Measurements from ENCODE around the gene ATAT1.

ATAT1 gene

GRCh38 chr6:30676660-30677285 lies 50.1 kb downstream of the ATAT1 start:
- Histone ChIP-seq H3K36me3 (replicated peaks) (peaks cover 52% of the 10 kb centered on the region), H3K27me3 (replicated peaks) (no peaks in the 10 kb centered on the region), H3K27ac (no peak overlapping the region), H3K4me3 (ENCODE audit: low read depth, low read length) (no peak overlapping the region)
- in situ Hi-C loops (cut with HindIII; ENCODE audit: low pct_ligation_motif_present, low sequenced_read_pairs): no loop called here
- TF ChIP-seq, protein P1, sequence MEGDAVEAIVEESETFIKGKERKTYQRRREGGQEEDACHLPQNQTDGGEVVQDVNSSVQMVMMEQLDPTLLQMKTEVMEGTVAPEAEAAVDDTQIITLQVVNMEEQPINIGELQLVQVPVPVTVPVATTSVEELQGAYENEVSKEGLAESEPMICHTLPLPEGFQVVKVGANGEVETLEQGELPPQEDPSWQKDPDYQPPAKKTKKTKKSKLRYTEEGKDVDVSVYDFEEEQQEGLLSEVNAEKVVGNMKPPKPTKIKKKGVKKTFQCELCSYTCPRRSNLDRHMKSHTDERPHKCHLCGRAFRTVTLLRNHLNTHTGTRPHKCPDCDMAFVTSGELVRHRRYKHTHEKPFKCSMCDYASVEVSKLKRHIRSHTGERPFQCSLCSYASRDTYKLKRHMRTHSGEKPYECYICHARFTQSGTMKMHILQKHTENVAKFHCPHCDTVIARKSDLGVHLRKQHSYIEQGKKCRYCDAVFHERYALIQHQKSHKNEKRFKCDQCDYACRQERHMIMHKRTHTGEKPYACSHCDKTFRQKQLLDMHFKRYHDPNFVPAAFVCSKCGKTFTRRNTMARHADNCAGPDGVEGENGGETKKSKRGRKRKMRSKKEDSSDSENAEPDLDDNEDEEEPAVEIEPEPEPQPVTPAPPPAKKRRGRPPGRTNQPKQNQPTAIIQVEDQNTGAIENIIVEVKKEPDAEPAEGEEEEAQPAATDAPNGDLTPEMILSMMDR (IDR thresholded peaks at IDR 0.05; ENCODE audit: low read depth, low read length, missing control alignments): no peak
- no peak for DNase-seq

DNA sequence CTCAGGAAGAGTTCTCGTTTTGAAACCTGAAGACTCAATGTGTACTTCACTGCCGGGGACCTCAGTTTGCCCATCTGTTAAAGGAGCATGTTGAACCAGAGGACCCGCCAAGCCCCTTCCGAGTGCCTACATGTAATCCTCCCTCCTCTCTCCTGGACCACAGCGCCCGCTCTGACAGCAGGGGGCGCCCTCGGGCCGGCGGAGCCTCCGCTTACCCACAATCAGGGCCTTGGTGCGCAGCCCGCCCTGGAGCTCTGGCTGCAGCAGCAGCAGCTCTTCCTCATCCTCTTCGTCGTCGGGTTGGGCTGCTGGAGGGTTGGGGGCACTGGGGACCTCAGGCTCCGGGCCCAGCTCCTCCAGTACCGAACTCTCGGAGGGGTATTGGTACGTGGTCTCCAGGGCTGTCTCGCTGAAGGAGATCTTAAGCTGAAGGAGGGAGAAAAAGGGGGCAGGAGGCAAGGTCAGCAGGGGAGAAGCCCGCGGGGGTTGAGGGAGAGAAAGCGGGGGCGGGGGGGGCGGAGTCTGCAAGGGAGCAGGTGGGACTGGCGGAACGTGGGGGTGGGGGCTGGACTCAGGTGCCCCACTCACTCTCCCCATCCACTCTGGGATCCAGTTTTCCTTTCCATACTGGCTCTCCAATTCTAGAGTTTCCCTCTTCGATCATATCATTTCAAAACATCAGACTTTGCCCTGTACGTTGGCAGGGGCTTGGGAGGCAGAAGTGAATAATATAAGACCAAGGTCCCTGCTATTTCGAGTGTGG lies 52.5 kb downstream of the ATAT1 start:
- H3K36me3 ChIP-seq (replicated peaks): peaks cover 63% of the 10 kb centered on the region
- peak; percentile 69 for DNase-seq
- H3K27ac ChIP-seq: no peak overlapping the region
- TF ChIP-seq, protein P1 (IDR thresholded peaks at IDR 0.05; ENCODE audit: low read depth, low read length, missing control alignments): peak; percentile 98
- no peaks in the 10 kb centered on the region for H3K27me3 ChIP-seq (replicated peaks)
- peak overlapping the region; percentile 35 for H3K4me3 ChIP-seq (ENCODE audit: low read depth, low read length)
- in situ Hi-C loops (cut with HindIII; ENCODE audit: low pct_ligation_motif_present, low sequenced_read_pairs): no loop called here

- Histone ChIP-seq H3K27me3 (replicated peaks) (no peaks in the 10 kb centered on the region), H3K27ac (no peak overlapping the region), H3K4me3 (ENCODE audit: low read depth, low read length) (peak overlapping the region; percentile 26), H3K36me3 (replicated peaks) (peaks cover 63% of the 10 kb centered on the region)
- in situ Hi-C loops (cut with HindIII; ENCODE audit: low pct_ligation_motif_present, low sequenced_read_pairs): no loop called here
- TF ChIP-seq, protein P1 (IDR thresholded peaks at IDR 0.05; ENCODE audit: low read depth, low read length, missing control alignments): no peak
- no peak for DNase-seq
Measured at GRCh38 chr6:30679765-30680535, 53.3 kb downstream of the ATAT1 start.

DNA sequence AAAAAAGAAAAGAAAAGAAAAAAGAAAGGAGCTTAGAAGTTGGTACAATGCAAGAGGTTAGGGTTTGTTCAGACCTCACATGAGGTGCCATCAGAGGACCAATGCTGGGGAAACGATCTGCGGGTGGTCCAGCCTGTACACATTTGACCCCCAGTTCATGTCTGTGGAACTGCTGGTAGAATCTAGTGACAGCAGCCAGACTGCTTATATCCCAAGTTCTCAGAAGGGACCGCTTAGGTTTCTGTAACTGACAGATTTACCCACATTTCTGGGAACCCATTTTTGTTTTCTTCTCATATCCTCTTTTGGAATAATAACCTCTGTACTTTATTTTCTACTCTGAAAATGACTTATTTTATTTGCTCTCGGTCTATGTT lies 55.1 kb downstream of the ATAT1 start:
- DNase-seq: no peak
- in situ Hi-C loops (cut with HindIII; ENCODE audit: low pct_ligation_motif_present, low sequenced_read_pairs): no loop called here

More for the DNA sequence above, 55.1 kb downstream of the ATAT1 start:
- no peaks in the 10 kb centered on the region for H3K27me3 ChIP-seq (replicated peaks)
- TF ChIP-seq, protein P1 (IDR thresholded peaks at IDR 0.05; ENCODE audit: low read depth, low read length, missing control alignments): no peak
- peak overlapping the region; percentile 84 for H3K27ac ChIP-seq
- H3K36me3 ChIP-seq (replicated peaks): peaks cover 56% of the 10 kb centered on the region
- peak overlapping the region; percentile 89 for H3K4me3 ChIP-seq (ENCODE audit: low read depth, low read length)
